SK-N-SH (cell line): Measurements from ENCODE around the gene GIT2.

Experiments
- CTCF ChIP-seq: fragments of 200-600 bp; sonication (generic); IDR thresholded peaks from 2 replicates; pipeline ENCODE4 v1.6.1; 2017; ENCODE audit warnings: antibody characterized with exemption, mild to moderate bottlenecking, moderate library complexity
- EP300 ChIP-seq, 2 experiments: IDR thresholded peaks; 2 replicates each; pipeline versions ENCODE4 v1.4.0 to v1.6.1; 2012; ENCODE audit warnings: borderline replicate concordance in 1 of 2, low read depth in 1 of 2, low read length in 1 of 2
- FOXM1 ChIP-seq: IDR thresholded peaks from 2 replicates; pipeline ENCODE4 v1.4.0; 2012; ENCODE audit warnings: low read depth, mild to moderate bottlenecking
- GABPA ChIP-seq: IDR thresholded peaks from 2 replicates; pipeline ENCODE4 v1.4.0; 2012; ENCODE audit warnings: low read depth, mild to moderate bottlenecking
- MAX ChIP-seq: IDR thresholded peaks from 2 replicates; pipeline ENCODE4 v1.4.0; 2012; ENCODE audit warnings: low read depth
- PBX3 ChIP-seq: IDR thresholded peaks from 2 replicates; pipeline ENCODE4; 2012
- POLR2AphosphoS5 ChIP-seq: IDR thresholded peaks from 2 replicates; pipeline ENCODE4 v1.6.1; 2012; ENCODE audit warnings: low read depth, low read length
- RAD21 ChIP-seq: IDR thresholded peaks from 2 replicates; pipeline ENCODE4 v1.6.1; 2012; ENCODE audit warnings: mild to moderate bottlenecking, low read length
- REST ChIP-seq: IDR thresholded peaks from 2 replicates; pipeline ENCODE4 v1.6.1; 2012; ENCODE audit warnings: mild to moderate bottlenecking, low read depth, low read length, moderate library complexity
- RFX5 ChIP-seq: IDR thresholded peaks from 2 replicates; pipeline ENCODE4 v1.6.1; 2012; ENCODE audit warnings: mild to moderate bottlenecking, improper control_type of control experiment, low read length
- TEAD4 ChIP-seq: IDR thresholded peaks from 2 replicates; pipeline ENCODE4 v1.4.0; 2012; ENCODE audit warnings: mild to moderate bottlenecking, borderline replicate concordance; ENCODE audit not compliant: insufficient read depth

DNA sequence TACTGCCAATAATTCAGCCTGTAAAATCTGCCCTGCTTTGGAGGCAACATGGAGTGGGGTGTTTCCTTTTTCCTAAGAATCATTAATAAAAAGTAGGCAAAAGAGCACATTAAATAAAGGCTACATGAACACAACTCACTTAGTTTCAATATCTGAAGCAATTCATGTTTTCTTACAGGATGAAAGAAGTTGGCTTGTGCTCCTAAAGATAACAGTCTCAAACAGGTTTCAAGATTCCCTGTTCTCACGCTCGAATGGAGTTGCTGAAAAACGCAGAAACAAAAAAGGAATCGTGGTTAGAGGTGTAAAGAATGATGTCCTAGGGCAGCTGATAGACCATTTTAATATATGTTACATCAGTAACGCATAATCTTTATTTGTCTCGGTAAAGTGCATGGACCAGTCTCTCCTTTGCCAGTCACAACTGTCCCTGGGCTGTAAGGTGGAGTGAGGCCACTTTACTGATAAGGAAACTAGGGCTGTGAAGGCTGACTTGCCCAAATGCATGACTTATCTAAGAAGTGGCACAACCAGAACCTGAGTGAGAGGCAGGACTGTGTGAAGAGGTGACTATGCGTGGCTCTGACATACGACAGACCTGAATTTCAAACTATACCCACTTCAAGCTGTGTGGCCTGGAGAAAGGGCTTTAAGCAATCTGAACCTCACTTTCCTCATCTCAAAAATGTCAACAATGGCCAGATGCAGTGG, 12.6 kb downstream of the GIT2 start:
- TF ChIP-seq RAD21: no peak
- no peak for TF ChIP-seq GABPA
- TF ChIP-seq POLR2AphosphoS5: no peak
- TF ChIP-seq CTCF: no peak
- no peak for TF ChIP-seq MAX
- no peak for TF ChIP-seq REST
- TF ChIP-seq FOXM1: no peak
- TF ChIP-seq EP300 (IDR thresholded peaks at IDR 0.05; ENCODE audit: borderline replicate concordance in 1 of 2, low read depth in 1 of 2, low read length in 1 of 2): no peak
- TF ChIP-seq TEAD4: no peak
- no peak for TF ChIP-seq RFX5
- TF ChIP-seq PBX3: no peak
